Neural cell (in vitro differentiated cells): Measurements from ENCODE around the gene RAD51B. TPM values are rescaled to one million over a fixed set of nuclear protein-coding genes. Genes with fewer than 3 reads are reported as not detected.

Experiments
- H2AFZ ChIP-seq: fragments of 200-600, 300-800 bp; sonication (generic), shearing (Covaris generic); 2 replicates; pipeline ENCODE4 v1.6.0; 2014; ENCODE audit warnings: low read depth, mild to moderate bottlenecking, antibody characterized with exemption, low read length, moderate library complexity
- H3F3A ChIP-seq: fragments of 200-600 bp; shearing (Covaris generic); 2 replicates; pipeline ENCODE4 v1.6.1; 2016; ENCODE audit warnings: mild to moderate bottlenecking, moderate library complexity, mixed read lengths, antibody characterized with exemption, low read length; ENCODE audit not compliant: insufficient read depth, poor library complexity, severe bottlenecking
- H3K27ac ChIP-seq: fragments of 200-600, 300-800 bp; sonication (generic), shearing (Covaris generic); 2 replicates; pipeline ENCODE4 v1.5.1; 2014; ENCODE audit warnings: mild to moderate bottlenecking, low read length, moderate library complexity
- H3K27me3 ChIP-seq: fragments of 300-800, 200-600 bp; sonication (generic), shearing (Covaris generic); 2 replicates; pipeline ENCODE4 v1.6.0; 2014; ENCODE audit warnings: mild to moderate bottlenecking, low read depth, low read length, moderate library complexity; ENCODE audit not compliant: insufficient read depth
- H3K36me3 ChIP-seq: fragments of 300-800, 200-600 bp; sonication (generic), shearing (Covaris generic); 2 replicates; pipeline ENCODE4 v1.5.1; 2014; ENCODE audit warnings: mild to moderate bottlenecking, antibody characterized with exemption, low read length, moderate library complexity; ENCODE audit not compliant: insufficient read depth
- H3K4me2 ChIP-seq: fragments of 300-800, 200-600 bp; sonication (generic), shearing (Covaris generic); 2 replicates; pipeline ENCODE4 v1.6.0; 2014; ENCODE audit warnings: mild to moderate bottlenecking, low read length
- H3K4me3 ChIP-seq: fragments of 300-800, 200-600 bp; sonication (generic), shearing (Covaris generic); 2 replicates; pipeline ENCODE4 v1.5.1; 2014; ENCODE audit warnings: mild to moderate bottlenecking, low read length, moderate library complexity
- H3K79me2 ChIP-seq: fragments of 200-600 bp; shearing (Covaris generic); replicated peaks from 2 replicates; pipeline ENCODE4 v1.6.0; 2014; ENCODE audit warnings: mild to moderate bottlenecking, low read length, moderate library complexity; ENCODE audit not compliant: insufficient read depth
- H3K9ac ChIP-seq: fragments of 300-800, 200-600 bp; sonication (generic), shearing (Covaris generic); 2 replicates; pipeline ENCODE4 v1.6.1; 2016; ENCODE audit warnings: mild to moderate bottlenecking, low read length, mixed read lengths
- H3K9me2 ChIP-seq: fragments of 200-600 bp; shearing (Covaris generic); 2 replicates; pipeline ENCODE4 v1.6.1; 2016; ENCODE audit warnings: mild to moderate bottlenecking, low read length, mixed read lengths; ENCODE audit not compliant: insufficient read depth
- H3K9me3 ChIP-seq: fragments of 200-600, 300-800 bp; sonication (generic), shearing (Covaris generic); 2 replicates; pipeline ENCODE4 v1.6.1; 2016; ENCODE audit warnings: mild to moderate bottlenecking, mixed run types, low read length, moderate library complexity, mixed read lengths
- H4K20me1 ChIP-seq: fragments of 200-600 bp; shearing (Covaris generic); 2 replicates; pipeline ENCODE4 v1.6.1; 2016; ENCODE audit warnings: mild to moderate bottlenecking, mixed run types; ENCODE audit not compliant: insufficient read depth
- CTCF ChIP-seq: fragments of 450-650 bp; IDR thresholded peaks from 2 replicates; pipeline ENCODE4 v1.5.1; 2014; ENCODE audit warnings: antibody characterized with exemption, mild to moderate bottlenecking, moderate library complexity; ENCODE audit not compliant: poor library complexity, severe bottlenecking
- EP300 ChIP-seq: fragments of 450-650 bp; conservative IDR thresholded peaks from 2 replicates; pipeline ENCODE4 v1.6.1; 2014; ENCODE audit warnings: antibody characterized with exemption, mild to moderate bottlenecking, moderate library complexity; ENCODE audit not compliant: poor library complexity, severe bottlenecking
- EZH2 ChIP-seq: fragments of 200-600, 300-800 bp; shearing (Covaris generic), sonication (generic); IDR thresholded peaks from 2 replicates; pipeline ENCODE4 v1.6.1; 2014; ENCODE audit warnings: antibody characterized with exemption, low read length, borderline replicate concordance, mild to moderate bottlenecking; ENCODE audit not compliant: insufficient read depth, poor library complexity, severe bottlenecking
- MXI1 ChIP-seq: fragments of 450-650 bp; conservative IDR thresholded peaks from 2 replicates; pipeline ENCODE4 v1.6.1; 2014; ENCODE audit warnings: antibody characterized with exemption, mild to moderate bottlenecking; ENCODE audit not compliant: poor library complexity, severe bottlenecking
- POLR2AphosphoS5 ChIP-seq: IDR thresholded peaks from 2 replicates; pipeline ENCODE4 v1.6.1; 2012
- RAD21 ChIP-seq: fragments of 450-650 bp; conservative IDR thresholded peaks from 2 replicates; pipeline ENCODE4 v1.6.1; 2014; ENCODE audit warnings: antibody characterized with exemption, mild to moderate bottlenecking, moderate library complexity
- REST ChIP-seq: IDR thresholded peaks from 2 replicates; pipeline ENCODE4 v1.6.1; 2012; ENCODE audit warnings: borderline replicate concordance
- SMC3 ChIP-seq: fragments of 450-650 bp; conservative IDR thresholded peaks from 2 replicates; pipeline ENCODE4 v1.6.1; 2014; ENCODE audit warnings: antibody characterized with exemption, mild to moderate bottlenecking, moderate library complexity; ENCODE audit not compliant: poor library complexity
- TAF1 ChIP-seq: IDR thresholded peaks from 2 replicates; pipeline ENCODE4 v1.6.1; 2012; ENCODE audit warnings: low read depth
- polyA plus RNA-seq: library from polyadenylated mRNA; depleted of rRNA; stranded (reverse); fragments of >200 nt; gene quantifications from 2 replicates; pipeline ENCODE4 v1.2.3, GENCODE V29; 2014

The RAD51B gene
- polyA plus RNA-seq, 1 donor from 2014 or later, result 3.1 TPM

GRCh38 chr14:68513137-68513536 lies 693.6 kb downstream of the RAD51B start:
- no peaks in the 10 kb centered on the region for H3K79me2 ChIP-seq
- no peaks in the 10 kb centered on the region for H3F3A ChIP-seq
- no peak for TF ChIP-seq REST
- TF ChIP-seq TAF1, result no peak
- TF ChIP-seq POLR2AphosphoS5, result no peak
- no peak for TF ChIP-seq RAD21
- TF ChIP-seq EZH2, result no peak
- TF ChIP-seq MXI1, result no peak
- TF ChIP-seq SMC3, result no peak
- no peak for TF ChIP-seq CTCF
- no peak overlapping the region for H2AFZ ChIP-seq
- no peak overlapping the region for H3K27ac ChIP-seq
- no peak overlapping the region for H3K4me2 ChIP-seq
- H4K20me1 ChIP-seq, result no peaks in the 10 kb centered on the region
- H3K9ac ChIP-seq, result no peak overlapping the region
- no peaks in the 10 kb centered on the region for H3K36me3 ChIP-seq
- no peak overlapping the region for H3K4me3 ChIP-seq
- no peaks in the 10 kb centered on the region for H3K27me3 ChIP-seq
- H3K9me3 ChIP-seq, result no peaks in the 10 kb centered on the region
- no peaks in the 10 kb centered on the region for H3K9me2 ChIP-seq

- Histone ChIP-seq H3K36me3 (no peaks in the 10 kb centered on the region), H3K79me2 (no peaks in the 10 kb centered on the region), H3K4me2 (no peak overlapping the region), H3F3A (no peaks in the 10 kb centered on the region), H3K27me3 (no peaks in the 10 kb centered on the region), H4K20me1 (no peaks in the 10 kb centered on the region), H2AFZ (no peak overlapping the region), H3K9ac (no peak overlapping the region), H3K27ac (no peak overlapping the region), H3K4me3 (no peak overlapping the region), H3K9me3 (no peaks in the 10 kb centered on the region), H3K9me2 (no peaks in the 10 kb centered on the region)
- no peak for TF ChIP-seq TAF1
- no peak for TF ChIP-seq RAD21
- no peak for TF ChIP-seq REST
- no peak for TF ChIP-seq EP300
- no peak for TF ChIP-seq CTCF
- no peak for TF ChIP-seq EZH2
- TF ChIP-seq POLR2AphosphoS5, result no peak
- TF ChIP-seq SMC3, result no peak
- no peak for TF ChIP-seq MXI1
Measured at GRCh38 chr14:68513838-68514607, 694.4 kb downstream of the RAD51B start.
